GM19372 (cell line): ENCODE results near the gene UAP1.
"Not testable (repeated sequence)": the region's sequence is repeated elsewhere in the genome, so short reads cannot be mapped to it uniquely, and the experiment has no call there.

ENCODE experiments used
- ATAC-seq: cut with Tn5 transposase; IDR thresholded peaks from one replicate; pipeline ENCODE4 v1.9.1; 2021; ENCODE audit warnings: mild to moderate bottlenecking, low read depth, moderate library complexity; ENCODE audit not compliant: unreplicated experiment

UAP1 gene

DNA sequence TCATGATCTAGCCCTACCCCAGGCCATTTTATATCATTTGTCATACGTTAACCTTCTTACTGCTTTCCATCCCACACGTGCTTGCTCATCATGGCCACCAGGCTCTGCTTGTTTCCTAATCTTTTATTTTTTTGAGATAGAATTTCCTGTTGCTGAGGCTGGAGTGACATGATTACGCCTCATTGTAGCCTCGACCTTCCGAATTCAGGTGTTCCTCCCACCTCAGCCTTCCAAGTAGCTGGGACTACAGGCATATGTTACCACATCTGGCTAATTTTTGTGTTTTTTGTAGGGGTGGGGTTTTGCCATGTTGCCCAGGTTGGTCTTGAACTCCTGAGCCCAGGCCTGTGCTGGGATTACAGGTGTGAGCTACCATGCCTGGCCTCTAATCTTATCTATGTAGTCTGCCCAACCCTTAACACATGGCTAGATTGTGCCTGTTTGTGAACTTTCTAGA is 3.3 kb downstream of the UAP1 start:
- no peak for ATAC-seq

GRCh38 chr1:162565460-162565859 is 3.9 kb downstream of the UAP1 start:
- ATAC-seq = no peak

DNA sequence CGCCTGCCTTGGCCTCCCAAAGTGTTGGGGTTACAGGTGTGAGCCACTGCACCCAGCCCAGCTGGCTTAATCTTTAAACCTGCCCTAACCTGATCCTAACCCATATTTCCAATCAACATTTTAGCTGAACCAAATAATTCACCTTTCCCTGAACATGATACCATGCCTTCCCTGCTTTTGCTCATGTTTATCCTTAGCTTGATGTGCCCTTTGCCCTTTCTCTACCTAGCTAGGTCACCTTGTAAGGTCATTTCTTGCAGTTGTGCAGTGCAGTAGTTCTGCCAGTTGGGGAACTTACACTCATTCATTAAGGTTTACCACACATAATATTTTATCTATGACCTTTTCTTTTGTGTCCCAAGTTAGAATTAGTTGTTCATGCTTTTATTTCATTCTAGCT is 5.3 kb downstream of the UAP1 start:
- no peak for ATAC-seq

- no peak for ATAC-seq
These were observed 7.3 kb downstream of the UAP1 start for GRCh38 chr1:162568802-162569201.

- ATAC-seq = no peak
These were observed 9.2 kb downstream of the UAP1 start for GRCh38 chr1:162570718-162571117.

- ATAC-seq = not testable (repeated sequence)
These were observed 9.6 kb downstream of the UAP1 start for GRCh38 chr1:162571121-162571520.

GRCh38 chr1:162571696-162572095 is 10.2 kb downstream of the UAP1 start:
- ATAC-seq = no peak

GRCh38 chr1:162573136-162573535 is 11.6 kb downstream of the UAP1 start:
- no peak for ATAC-seq

GRCh38 chr1:162578071-162578700 is 16.7 kb downstream of the UAP1 start:
- no peak for ATAC-seq

DNA sequence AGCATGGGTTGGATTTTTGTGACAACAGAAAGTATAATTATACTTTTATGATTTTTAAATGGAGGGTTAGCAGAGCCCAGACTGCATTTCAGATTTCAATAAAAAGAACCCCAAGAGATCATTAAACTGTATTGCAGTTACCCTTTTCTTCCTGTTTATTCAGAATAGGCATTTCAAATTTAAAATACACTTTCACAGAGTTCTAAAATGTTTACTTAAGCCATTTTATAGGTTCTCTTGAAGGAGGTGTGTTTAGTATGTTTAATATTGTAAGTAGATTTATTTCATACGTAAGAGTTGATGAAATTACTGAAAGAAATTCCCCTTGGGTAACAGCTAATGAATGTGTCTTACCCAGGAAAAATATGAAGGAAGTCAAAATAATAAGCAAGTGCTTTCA is 17.4 kb downstream of the UAP1 start:
- no peak for ATAC-seq

DNA sequence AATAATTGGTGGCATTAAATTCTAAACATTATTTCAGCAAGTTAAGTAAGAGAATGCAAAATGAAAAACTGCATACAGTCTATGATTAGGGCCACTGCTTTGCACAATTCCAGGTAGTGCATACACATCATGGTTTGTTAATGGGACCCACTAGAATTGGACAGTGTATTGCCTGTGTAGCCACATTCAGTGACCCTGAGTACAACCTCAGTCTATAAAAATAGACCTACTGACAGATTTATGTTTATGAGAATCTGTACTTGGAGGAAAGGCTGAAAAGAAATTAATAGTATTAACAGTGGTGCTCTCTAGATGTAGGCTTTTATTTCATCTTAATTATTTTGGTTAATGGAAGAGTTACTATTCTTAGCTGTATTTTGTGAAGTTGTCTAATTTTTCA is 18.8 kb downstream of the UAP1 start:
- ATAC-seq = no peak

GRCh38 chr1:162582901-162583300 is 21.4 kb downstream of the UAP1 start:
- ATAC-seq = not testable (repeated sequence)

- not testable (repeated sequence) for ATAC-seq
These were observed 23.6 kb downstream of the UAP1 start for GRCh38 chr1:162585101-162585500.

DNA sequence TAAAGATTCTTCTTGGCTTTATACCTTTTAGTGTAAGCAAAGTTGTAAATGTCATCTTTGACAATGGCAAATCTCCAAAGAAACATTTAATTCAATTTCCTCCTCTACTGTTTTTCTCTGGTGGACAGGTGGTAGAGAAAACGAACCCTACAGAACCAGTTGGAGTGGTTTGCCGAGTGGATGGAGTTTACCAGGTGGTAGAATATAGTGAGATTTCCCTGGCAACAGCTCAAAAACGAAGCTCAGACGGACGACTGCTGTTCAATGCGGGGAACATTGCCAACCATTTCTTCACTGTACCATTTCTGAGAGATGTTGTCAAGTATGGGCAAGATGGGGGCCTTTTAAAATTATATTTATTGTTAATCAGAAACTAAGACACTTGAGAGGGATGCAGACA is 25.8 kb downstream of the UAP1 start:
- no peak for ATAC-seq

DNA sequence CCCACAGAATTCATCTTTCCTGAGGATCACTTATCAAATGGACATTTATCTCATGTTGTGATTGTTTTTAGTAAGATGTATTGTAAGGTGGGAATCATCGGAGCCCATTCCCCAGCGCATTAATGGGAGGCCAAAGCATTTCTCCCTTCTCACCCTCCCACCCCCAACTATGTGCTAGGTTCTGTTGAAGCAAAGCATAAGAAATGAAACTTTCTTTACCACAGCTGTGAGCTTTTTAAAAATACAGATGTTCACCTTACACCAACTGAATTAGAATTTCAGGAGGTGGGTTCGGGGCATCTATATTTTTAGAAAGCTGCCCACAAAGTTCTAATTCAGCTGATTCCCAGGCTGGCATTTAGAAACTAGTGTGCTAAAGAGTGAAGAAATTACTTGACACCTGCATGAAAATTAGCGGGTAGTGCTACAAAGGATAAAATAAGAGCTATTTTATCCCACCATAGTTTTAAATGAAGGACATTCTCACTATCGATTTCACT is 26.3 kb downstream of the UAP1 start:
- ATAC-seq = no peak

DNA sequence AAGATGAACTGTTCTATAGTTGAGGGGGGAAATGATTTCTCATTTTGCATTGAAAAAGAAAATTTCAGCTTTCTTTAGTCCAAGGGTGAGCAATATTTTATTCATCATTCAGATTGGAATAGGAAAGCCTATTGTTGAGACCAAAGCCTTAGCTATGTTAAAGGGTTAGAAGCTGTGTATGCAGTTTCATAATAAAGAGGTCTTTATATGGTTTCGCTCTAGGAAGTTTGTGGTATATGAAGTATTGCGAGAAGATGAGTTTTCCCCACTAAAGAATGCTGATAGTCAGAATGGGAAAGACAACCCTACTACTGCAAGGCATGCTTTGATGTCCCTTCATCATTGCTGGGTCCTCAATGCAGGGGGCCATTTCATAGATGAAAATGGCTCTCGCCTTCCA is 28.6 kb downstream of the UAP1 start:
- no peak for ATAC-seq

DNA sequence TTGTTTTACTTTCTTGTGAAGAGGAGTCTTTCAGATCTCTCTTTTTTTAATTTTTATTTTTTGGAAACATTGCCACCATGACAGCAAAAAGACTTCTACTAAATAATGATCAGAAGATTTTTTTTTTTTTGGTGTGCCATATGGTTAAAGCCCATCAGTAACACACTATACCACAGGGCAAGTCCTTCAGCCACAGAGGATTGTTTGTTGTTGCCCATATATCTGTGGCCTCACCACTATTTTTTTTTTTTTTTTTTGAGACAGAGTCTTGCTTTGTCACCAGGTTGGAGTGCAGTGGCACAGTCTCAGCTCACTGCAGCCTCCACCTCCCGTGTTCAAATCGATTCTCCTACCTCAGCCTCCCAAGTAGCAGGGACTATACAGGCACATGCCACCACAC is 29.2 kb downstream of the UAP1 start:
- no peak for ATAC-seq

DNA sequence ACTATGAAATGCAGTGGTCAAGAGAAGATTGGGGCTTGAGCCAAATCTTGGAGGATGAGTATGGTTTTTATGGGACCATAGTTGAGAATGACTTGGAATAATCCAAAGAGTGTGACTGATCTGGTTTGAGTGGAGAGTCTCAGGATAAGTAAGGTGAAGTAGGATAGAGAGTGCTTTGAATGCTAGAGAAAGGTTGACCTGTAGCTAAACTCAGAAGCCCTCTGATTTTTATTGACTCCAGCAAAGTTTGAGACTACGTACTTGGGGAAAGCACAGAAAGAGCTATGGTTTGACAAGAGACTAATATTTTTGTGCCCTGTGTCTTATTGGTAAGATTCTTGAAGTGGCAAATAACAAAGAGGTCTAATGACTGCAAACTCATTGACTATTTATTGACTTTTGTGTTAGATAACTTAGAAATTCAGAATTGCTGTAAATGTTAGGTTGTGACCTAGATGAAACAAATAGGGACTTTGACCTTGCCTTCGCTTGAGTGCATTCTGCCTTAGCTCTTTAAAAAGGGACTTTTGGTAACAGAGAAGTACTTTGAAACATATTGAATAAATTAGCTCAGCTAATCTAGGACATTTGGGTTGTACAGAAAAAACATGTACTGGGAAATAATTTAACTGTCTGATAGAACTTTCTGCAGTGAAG is 35.1 kb downstream of the UAP1 start:
- ATAC-seq = no peak

DNA sequence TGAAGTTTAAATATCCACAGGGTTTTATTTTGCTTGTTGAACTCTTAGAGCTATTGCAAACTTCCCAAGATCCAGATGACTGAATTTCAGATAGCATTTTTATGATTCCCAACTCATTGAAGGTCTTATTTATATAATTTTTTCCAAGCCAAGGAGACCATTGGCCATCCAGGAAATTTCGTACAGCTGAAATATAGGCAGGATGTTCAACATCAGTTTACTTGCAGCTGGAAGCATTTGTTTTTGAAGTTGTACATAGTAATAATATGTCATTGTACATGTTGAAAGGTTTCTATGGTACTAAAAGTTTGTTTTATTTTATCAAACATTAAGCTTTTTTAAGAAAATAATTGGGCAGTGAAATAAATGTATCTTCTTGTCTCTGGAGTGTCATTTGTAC is 37.9 kb downstream of the UAP1 start:
- no peak for ATAC-seq

DNA sequence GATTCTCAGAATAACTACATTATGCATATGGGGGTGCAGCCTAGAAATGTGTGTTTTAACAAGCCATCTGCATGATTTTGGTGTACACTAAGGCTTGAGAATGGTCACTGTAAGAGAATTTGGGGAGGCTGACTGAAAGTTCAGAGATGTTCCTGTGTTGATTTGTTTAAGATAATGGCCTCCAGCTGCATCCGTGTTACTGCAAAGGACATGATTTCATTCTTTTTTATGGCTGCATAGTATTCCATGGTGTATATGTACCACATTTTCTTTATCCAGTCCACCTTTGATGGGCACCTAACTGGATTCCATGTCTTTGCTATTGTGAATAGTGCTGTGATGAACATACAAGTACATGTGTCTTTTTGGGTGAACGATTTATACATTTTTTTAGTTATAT is 41.6 kb downstream of the UAP1 start:
- ATAC-seq = not testable (repeated sequence)

DNA sequence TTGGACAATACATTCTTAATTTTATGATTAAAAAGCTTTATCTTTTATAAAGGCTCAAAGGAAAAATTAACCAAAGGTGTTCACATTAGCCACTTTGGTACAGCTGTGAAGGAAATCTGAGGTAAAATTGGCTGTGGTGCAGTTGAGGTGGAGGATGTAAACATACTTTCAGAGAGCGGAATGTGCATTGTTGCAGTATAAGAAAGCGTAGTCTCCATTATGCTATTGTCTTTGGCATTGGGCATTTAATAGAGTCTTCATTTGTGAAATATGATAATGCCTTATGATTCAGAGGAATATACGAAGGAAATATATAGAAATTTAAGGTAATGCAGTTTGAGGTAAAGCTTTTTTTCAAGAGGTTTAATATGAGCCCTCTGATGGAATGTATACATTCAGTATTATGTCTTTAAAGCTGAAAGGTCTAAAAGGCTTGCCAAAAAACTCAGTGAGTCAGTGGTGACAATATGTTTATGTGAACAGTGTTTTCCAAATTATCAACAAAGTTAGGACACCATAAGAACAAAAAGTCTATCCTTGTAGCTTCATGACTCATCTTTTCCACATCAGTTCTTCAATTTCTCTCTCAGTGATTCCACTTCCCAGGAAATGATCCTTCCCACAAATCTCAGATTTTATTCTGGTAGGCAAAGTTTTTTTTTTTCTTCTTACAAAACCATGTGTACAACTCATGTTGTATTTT is 43.9 kb downstream of the UAP1 start:
- no peak for ATAC-seq

GRCh38 chr1:162609306-162609705 is 47.8 kb downstream of the UAP1 start:
- no peak for ATAC-seq
